ENCODE measurements around the gene USP17L22.
"Not testable (repeated sequence)": the region's sequence is repeated elsewhere in the genome, so short reads cannot be mapped to it uniquely, and the experiment has no call there.

The USP17L22 gene, protein sequence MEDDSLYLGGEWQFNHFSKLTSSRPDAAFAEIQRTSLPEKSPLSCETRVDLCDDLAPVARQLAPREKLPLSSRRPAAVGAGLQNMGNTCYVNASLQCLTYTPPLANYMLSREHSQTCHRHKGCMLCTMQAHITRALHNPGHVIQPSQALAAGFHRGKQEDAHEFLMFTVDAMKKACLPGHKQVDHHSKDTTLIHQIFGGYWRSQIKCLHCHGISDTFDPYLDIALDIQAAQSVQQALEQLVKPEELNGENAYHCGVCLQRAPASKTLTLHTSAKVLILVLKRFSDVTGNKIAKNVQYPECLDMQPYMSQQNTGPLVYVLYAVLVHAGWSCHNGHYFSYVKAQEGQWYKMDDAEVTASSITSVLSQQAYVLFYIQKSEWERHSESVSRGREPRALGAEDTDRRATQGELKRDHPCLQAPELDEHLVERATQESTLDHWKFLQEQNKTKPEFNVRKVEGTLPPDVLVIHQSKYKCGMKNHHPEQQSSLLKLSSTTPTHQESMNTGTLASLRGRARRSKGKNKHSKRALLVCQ

DNA sequence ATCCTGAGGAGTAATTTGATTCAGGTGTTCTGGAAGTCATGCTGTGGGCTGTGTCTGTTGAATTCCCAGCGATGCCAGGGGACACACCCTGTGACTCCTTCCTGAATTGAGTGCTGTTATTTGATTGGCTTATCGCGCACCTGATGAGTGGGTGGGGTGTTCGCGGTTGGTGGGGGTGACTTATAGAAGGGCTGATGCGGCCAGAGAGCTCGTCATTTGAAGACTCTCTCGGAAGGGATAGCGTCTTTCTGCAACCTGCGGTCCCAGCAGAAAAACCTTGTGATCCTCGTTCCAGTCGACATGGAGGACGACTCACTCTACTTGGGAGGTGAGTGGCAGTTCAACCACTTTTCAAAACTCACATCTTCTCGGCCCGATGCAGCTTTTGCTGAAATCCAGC lies at the start of gene USP17L22:
Gene USP17L22 (plus strand): TSS at position 301 of the 400 bp plus-strand sequence. CDS start 0 bp downstream, at position 301.
- not testable (repeated sequence) for DNase-seq (ENCODE audit: low read depth)

DNA sequence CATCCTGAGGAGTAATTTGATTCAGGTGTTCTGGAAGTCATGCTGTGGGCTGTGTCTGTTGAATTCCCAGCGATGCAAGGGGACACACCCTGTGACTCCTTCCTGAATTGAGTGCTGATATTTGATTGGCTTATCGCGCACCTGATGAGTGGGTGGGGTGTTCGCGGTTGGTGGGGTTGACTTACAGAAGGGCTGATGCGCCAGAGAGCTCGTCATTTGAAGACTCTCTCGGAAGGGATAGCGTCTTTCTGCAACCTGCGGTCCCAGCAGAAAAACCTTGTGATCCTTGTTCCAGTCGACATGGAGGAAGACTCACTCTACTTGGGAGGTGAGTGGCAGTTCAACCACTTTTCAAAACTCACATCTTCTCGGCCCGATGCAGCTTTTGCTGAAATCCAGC lies 47.6 kb upstream of the USP17L22 start, which contains the start of gene USP17L12:
Gene USP17L12 (plus strand): TSS at position 301 of the 400 bp plus-strand sequence. CDS start 0 bp downstream, at position 301.
- not testable (repeated sequence) for DNase-seq (ENCODE audit: low read depth)

DNA sequence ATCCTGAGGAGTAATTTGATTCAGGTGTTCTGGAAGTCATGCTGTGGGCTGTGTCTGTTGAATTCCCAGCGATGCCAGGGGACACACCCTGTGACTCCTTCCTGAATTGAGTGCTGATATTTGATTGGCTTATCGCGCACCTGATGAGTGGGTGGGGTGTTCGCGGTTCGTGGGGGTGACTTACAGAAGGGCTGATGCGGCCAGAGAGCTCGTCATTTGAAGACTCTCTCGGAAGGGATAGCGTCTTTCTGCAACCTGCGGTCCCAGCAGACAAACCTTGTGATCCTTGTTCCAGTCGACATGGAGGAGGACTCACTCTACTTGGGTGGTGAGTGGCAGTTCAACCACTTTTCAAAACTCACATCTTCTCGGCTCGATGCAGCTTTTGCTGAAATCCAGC lies 42.8 kb upstream of the USP17L22 start, which contains the start of gene USP17L13:
Gene USP17L13 (plus strand): TSS at position 301 of the 400 bp plus-strand sequence. CDS start 0 bp downstream, at position 301.
- not testable (repeated sequence) for DNase-seq (ENCODE audit: low read depth)

DNA sequence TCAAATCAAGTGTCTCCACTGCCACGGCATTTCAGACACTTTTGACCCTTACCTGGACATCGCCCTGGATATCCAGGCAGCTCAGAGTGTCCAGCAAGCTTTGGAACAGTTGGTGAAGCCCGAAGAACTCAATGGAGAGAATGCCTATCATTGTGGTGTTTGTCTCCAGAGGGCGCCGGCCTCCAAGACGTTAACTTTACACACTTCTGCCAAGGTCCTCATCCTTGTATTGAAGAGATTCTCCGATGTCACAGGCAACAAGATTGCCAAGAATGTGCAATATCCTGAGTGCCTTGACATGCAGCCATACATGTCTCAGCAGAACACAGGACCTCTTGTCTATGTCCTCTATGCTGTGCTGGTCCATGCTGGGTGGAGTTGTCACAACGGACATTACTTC lies 37.2 kb upstream of the USP17L22 start:
- DNase-seq (ENCODE audit: low read depth), result not testable (repeated sequence)

DNA sequence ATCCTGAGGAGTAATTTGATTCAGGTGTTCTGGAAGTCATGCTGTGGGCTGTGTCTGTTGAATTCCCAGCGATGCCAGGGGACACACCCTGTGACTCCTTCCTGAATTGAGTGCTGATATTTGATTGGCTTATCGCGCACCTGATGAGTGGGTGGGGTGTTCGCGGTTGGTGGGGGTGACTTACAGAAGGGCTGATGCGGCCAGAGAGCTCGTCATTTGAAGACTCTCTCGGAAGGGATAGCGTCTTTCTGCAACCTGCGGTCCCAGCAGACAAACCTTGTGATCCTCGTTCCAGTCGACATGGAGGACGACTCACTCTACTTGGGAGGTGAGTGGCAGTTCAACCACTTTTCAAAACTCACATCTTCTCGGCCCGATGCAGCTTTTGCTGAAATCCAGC lies 33.3 kb upstream of the USP17L22 start, which contains the start of gene USP17L15:
Gene USP17L15 (plus strand): TSS at position 301 of the 400 bp plus-strand sequence. CDS start 0 bp downstream, at position 301.
- DNase-seq (ENCODE audit: low read depth), result not testable (repeated sequence)

DNA sequence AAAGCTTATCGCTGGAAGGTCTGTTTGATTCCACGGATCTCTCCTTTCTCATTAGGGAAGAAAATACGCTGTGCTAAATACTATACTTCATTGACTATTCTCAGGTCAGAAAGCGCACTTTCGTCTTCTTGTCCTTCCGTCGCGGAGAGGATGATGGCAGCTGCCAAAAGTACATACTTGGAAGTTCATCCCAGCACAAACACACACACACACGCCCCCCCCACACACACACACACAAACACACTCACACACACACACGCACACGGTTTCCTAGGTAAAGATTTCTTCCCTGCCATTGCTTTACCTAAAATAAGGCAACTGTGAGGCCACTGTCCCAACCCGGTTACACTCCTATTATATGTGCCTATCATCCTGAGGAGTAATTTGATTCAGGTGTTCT lies 29.0 kb upstream of the USP17L22 start:
- not testable (repeated sequence) for DNase-seq (ENCODE audit: low read depth)

DNA sequence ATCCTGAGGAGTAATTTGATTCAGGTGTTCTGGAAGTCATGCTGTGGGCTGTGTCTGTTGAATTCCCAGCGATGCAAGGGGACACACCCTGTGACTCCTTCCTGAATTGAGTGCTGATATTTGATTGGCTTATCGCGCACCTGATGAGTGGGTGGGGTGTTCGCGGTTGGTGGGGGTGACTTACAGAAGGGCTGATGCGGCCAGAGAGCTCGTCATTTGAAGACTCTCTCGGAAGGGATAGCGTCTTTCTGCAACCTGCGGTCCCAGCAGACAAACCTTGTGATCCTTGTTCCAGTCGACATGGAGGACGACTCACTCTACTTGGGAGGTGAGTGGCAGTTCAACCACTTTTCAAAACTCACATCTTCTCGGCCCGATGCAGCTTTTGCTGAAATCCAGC lies 23.8 kb upstream of the USP17L22 start, which contains the start of gene USP17L17:
Gene USP17L17 (plus strand): TSS at position 301 of the 400 bp plus-strand sequence. CDS start 0 bp downstream, at position 301.
- not testable (repeated sequence) for DNase-seq (ENCODE audit: low read depth)

DNA sequence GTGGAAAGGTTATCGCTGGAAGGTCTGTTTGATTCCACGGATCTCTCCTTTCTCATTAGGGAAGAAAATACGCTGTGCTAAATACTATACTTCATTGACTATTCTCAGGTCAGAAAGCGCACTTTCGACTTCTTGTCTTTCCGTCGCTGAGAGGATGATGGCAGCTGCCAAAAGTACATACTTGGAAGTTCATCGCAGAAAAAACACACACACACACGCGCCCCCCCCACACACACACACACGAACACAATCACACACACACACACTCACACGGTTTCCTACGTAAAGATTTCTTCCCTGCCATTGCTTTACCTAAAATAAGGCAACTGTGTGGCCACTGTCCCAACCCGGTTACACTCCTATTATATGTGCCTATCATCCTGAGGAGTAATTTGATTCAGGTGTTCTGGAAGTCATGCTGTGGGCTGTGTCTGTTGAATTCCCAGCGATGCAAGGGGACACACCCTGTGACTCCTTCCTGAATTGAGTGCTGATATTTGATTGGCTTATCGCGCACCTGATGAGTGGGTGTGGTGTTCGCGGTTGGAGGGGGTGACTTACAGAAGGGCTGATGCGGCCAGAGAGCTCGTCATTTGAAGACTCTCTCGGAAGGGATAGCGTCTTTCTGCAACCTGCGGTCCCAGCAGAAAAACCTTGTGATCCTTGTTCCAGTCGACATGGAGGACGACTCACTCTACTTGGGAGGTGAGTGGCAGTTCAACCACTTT lies 19.3 kb upstream of the USP17L22 start, which contains the start of gene USP17L18:
Gene USP17L18 (plus strand): TSS at position 678 of the 728 bp plus-strand sequence. CDS start 0 bp downstream, at position 678.
- DNase-seq (ENCODE audit: low read depth), result not testable (repeated sequence)

DNA sequence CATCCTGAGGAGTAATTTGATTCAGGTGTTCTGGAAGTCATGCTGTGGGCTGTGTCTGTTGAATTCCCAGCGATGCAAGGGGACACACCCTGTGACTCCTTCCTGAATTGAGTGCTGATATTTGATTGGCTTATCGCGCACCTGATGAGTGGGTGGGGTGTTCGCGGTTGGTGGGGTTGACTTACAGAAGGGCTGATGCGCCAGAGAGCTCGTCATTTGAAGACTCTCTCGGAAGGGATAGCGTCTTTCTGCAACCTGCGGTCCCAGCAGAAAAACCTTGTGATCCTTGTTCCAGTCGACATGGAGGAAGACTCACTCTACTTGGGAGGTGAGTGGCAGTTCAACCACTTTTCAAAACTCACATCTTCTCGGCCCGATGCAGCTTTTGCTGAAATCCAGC lies 14.3 kb upstream of the USP17L22 start, which contains the start of gene USP17L19:
Gene USP17L19 (plus strand): TSS at position 301 of the 400 bp plus-strand sequence. CDS start 0 bp downstream, at position 301.
- not testable (repeated sequence) for DNase-seq (ENCODE audit: low read depth)

DNA sequence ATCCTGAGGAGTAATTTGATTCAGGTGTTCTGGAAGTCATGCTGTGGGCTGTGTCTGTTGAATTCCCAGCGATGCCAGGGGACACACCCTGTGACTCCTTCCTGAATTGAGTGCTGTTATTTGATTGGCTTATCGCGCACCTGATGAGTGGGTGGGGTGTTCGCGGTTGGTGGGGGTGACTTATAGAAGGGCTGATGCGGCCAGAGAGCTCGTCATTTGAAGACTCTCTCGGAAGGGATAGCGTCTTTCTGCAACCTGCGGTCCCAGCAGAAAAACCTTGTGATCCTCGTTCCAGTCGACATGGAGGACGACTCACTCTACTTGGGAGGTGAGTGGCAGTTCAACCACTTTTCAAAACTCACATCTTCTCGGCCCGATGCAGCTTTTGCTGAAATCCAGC lies 9.6 kb upstream of the USP17L22 start, which contains the start of gene USP17L20:
Gene USP17L20 (plus strand): TSS at position 301 of the 400 bp plus-strand sequence. CDS start 0 bp downstream, at position 301.
- not testable (repeated sequence) for DNase-seq (ENCODE audit: low read depth)

DNA sequence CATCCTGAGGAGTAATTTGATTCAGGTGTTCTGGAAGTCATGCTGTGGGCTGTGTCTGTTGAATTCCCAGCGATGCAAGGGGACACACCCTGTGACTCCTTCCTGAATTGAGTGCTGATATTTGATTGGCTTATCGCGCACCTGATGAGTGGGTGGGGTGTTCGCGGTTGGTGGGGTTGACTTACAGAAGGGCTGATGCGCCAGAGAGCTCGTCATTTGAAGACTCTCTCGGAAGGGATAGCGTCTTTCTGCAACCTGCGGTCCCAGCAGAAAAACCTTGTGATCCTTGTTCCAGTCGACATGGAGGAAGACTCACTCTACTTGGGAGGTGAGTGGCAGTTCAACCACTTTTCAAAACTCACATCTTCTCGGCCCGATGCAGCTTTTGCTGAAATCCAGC lies 4.8 kb upstream of the USP17L22 start, which contains the start of gene USP17L21:
Gene USP17L21 (plus strand): TSS at position 301 of the 400 bp plus-strand sequence. CDS start 0 bp downstream, at position 301.
- DNase-seq (ENCODE audit: low read depth), result not testable (repeated sequence)

DNA sequence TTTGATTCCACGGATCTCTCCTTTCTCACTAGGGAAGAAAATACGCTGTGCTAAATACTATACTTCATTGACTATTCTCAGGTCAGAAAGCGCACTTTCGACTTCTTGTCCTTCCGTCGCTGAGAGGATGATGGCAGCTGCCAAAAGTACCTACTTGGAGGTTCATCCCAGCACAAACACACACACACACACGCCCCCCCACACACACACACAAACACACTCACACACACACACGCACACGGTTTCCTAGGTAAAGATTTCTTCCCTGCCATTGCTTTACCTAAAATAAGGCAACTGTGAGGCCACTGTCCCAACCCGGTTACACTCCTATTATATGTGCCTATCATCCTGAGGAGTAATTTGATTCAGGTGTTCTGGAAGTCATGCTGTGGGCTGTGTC lies 4.3 kb downstream of the USP17L22 start:
- not testable (repeated sequence) for DNase-seq (ENCODE audit: low read depth)
